SIG-M5 (cell line): Measurements from ENCODE around the gene TRIM67.
"Not testable (repeated sequence)": the region's sequence is repeated elsewhere in the genome, so short reads cannot be mapped to it uniquely, and the experiment has no call there.

Experiments
- DNase-seq: peaks from one replicate; lab custom pipeline; 2025; lab: John Stamatoyannopoulos, UW

TRIM67 gene

DNA sequence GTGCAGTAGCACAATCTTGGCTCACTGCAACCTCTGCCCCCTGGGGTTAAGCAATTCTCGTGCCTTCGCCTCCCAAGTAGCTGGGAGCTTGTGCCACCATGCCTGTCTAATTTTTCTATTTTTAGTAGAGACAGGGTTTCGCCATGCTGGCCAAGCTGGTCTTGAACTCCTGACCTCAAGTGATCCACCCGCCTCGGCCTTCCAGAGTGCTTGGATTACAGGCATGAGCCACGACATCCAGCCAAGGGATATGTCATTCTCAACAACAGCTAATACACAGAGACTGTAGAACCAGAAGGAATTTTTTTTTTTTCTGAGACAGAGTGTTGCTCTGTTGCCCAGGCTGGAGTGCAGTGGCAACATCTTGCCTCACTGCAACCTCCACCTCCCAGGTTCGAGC is 3.7 kb upstream of the TRIM67 start:
- DNase-seq, result not testable (repeated sequence)

DNA sequence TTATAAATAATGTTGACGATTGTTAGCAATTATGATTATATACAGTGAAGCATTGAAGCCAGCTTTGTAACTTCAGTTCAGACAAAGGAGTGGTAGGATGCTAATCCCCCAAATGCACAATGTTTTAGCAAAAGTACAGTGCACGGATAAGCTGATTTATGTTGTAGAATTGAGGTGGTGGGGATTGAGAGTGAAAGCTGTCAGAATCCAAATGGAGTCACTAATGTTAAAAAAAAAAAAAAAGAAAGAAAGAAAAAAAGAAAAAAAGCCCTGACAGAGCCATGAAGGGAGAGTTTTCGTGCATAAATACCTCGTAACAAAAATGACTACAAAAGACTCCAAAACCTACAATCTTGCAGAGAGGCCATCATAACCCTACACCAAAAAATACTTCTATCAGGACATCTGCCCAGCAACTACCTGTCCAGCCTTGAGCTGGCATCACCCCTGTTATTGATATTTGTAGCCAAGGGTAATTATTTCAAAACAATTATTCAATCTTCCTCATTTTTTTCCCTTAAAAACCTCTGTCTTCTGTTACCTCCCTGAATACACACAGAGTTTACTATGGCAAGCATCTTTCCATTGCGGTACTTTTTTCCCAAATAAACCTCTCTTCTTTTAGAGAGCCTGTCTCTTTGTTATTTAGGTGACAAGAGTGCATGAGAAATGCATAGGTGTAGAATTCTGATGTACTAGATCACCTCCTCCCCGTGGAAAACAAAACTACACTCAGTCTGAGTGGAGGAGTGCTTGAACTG is 2.5 kb upstream of the TRIM67 start:
- no peak for DNase-seq

DNA sequence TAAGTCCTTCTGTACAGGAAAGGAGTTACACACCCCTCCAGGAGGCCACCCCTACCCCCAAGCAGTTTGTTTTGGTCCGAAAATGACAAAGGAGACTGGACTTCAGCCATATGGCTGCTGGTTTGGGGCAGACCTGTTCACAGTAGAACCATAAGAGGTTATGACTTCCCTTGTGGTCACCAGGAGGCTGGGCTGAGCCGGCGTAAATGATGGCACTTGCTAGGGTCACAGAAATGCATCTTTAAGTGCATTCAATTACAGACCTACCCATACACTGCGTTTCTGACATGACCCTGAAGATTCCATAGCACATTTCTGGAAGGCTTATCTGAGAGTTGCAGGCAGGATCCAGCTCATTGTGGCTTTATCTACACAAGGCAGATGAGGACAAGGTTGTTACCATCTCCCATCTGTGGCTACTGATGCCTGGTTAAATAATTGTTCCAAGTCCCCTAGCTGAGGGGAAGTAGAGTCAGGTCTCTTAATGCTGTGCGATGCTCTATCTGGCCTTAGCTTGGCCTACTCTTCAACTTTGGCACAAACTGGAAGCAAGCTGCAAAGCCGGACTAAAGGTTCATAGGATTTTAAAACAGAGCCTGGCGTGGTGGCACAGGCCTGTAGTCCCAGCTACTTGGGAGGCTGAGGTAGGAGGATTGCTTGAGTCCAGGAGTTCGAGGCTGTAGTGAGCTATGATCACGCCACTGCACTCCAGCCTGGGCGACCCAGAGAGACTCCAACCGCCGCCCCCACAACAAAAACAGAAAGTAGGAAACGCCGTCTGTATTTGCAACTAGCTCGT is 1.7 kb upstream of the TRIM67 start:
- no peak for DNase-seq

DNA sequence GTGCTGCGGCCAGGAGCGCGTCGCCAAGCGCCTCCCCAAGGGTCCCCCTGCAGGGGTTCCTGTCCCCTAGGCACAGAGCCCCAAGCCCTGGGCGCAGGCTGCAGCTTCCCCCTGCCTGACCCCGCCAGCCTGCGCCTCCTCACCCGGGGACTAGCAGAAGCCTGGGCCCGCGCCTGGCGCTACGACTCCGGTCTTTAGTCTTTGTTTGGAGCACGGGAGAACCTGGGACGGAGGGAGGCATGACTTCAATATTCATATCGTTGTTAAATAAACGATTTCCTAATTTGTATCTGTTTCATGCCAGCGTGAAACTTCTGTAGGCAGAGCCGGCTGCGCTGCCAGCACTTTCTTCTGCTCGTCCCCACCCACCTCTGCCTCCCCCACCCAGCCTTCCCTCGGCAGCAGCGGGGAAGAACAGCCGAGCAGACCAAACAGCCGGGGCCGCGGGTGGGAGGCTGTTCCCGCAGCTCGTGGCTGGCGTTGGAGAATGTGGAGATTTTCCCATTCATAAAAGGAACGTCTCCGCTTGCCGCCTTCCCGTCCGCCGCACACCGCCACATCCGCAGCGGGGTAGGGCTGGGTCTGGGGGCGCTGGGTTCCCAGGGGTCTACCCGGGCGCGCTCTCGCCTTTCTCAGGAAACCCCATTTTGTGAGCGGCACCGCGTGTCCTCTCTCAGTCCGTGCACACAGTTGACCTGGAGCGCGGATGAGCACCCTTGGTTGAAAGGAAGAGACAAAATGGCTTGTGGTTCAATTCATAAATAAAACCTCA is 777 bp upstream of the TRIM67 start:
- DNase-seq, result no peak

DNA sequence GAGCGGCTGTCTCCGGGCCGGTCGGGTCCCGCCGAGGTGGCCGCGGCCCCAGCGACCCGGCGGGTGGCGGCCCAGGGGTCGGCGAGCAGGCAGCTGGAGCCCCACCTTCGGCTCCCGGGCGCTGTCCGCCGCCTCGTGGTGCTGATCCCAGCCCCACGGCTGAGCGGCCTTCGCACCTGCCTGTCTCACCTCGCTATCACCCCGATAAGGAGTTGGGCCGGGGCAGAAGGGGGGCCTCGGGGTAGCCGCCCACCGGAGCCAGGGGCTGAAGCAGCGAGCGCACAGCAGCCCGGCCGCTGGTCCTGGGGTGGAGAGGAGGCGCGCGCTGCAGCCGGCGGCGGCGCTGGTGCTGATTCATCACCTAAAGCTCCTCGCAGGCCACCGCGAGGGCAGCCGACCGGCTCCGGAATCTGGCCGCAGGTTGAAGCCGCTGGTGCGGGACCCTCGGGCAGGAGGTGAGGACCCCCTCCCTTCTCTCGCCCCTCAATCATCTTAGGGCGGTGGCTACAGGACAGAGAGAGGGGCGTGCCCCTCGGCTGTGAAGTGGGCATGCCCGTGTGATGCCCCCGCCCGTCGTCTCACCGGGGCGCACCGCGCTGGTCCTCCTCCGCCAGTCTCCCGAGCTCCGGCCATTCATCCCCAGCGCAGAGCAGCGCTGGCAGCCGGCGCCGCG is 575 bp downstream of the TRIM67 start:
- no peak for DNase-seq

DNA sequence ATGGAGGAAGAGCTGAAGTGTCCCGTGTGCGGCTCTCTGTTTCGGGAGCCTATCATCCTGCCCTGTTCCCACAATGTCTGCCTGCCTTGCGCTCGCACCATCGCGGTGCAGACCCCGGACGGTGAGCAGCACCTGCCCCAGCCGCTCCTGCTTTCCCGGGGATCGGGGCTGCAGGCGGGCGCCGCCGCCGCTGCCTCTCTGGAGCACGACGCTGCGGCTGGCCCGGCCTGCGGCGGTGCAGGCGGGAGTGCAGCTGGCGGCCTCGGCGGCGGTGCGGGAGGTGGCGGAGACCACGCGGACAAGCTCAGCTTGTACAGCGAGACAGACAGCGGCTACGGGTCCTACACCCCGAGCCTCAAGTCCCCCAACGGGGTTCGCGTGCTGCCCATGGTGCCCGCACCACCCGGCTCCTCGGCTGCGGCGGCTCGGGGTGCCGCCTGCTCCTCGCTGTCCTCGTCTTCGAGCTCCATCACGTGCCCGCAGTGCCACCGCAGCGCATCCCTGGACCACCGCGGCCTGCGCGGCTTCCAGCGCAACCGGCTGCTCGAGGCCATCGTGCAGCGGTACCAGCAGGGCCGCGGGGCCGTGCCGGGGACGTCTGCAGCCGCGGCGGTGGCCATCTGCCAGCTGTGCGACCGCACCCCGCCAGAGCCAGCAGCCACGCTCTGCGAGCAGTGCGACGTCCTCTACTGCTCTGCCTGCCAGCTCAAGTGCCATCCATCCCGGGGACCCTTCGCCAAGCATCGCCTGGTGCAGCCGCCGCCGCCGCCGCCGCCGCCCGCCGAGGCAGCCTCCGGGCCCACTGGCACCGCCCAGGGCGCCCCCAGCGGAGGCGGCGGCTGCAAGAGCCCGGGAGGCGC is 1.3 kb downstream of the TRIM67 start:
- no peak for DNase-seq

DNA sequence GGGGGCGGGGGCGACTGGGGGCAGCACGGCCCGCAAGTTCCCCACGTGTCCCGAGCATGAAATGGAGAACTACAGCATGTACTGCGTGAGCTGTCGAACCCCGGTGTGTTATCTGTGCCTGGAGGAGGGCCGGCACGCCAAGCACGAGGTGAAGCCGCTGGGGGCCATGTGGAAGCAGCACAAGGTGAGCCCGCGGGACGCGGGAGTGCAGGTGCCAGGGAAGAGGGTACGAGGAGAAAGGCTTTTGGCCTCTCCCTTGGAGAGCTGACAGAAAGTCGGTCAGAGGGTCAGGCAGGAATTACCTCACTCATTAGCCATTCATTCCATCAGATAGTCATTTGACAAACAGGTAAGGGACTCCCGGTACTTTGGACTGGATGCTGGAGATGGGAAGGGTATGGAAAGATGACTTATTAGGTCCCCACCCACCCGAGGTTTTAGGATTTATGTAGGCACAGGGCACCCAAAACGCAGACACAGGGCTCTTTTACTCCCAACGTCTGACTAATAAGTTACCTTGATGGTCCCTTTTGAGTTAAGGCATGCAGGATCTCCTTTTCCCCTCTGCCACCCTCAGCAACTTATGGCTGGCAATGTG is 2.1 kb downstream of the TRIM67 start:
- DNase-seq, result no peak

DNA sequence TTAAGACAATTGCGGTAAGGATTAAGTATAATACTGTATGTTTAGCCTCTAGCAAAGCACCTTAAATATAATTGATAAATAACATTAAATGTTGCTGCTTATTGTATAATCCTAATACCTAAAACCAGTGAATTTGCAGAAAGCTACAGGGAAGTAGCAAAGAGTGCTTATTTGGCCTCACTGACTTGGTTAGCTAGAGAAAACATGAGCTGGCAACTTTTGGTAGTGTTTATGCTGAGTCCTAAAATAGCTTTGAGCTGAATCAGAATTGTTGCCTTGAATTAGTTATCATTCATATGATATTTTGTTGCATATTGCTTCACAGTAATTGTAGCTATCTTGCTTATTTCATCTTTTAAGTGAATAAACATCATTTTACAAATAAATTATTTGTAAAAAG is 3.5 kb downstream of the TRIM67 start:
- no peak for DNase-seq

DNA sequence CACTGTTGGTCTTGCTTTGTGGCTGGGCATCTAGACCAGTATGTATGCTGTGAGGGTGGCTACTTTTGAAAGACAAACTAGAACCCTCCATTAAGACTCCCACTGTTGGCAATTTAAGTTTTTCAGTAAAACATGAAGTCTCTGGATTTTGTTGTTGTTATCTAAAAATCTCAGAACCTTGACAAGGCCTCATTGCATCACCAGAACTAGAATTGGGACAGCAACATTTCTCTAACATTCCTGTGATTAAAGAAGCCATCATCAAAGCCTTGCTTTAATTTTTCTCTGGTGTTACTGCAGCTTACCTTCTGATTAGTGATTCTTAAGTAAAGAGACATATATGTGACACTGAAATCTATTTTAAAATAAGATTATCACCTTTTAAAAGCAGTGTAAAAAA is 4.5 kb downstream of the TRIM67 start:
- no peak for DNase-seq

DNA sequence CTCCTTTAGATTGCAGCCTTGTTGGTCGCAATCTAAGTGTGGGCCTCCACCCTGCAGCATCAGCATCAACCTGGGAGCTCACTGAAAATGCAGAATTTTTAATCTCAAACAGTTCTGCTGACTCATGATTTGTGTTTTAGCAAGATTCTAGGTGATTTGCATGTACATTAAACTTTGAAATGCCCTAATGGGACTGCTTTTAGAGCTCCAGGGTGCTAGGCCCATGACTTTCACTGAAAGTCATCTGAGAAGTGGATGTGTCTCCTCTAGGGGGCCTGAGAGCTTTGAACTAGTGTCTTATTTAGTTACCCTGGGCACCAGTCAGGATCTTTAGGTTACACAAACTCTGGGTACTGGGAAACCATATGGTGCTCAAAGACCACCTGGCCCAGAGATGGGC is 9.0 kb downstream of the TRIM67 start:
- no peak for DNase-seq

DNA sequence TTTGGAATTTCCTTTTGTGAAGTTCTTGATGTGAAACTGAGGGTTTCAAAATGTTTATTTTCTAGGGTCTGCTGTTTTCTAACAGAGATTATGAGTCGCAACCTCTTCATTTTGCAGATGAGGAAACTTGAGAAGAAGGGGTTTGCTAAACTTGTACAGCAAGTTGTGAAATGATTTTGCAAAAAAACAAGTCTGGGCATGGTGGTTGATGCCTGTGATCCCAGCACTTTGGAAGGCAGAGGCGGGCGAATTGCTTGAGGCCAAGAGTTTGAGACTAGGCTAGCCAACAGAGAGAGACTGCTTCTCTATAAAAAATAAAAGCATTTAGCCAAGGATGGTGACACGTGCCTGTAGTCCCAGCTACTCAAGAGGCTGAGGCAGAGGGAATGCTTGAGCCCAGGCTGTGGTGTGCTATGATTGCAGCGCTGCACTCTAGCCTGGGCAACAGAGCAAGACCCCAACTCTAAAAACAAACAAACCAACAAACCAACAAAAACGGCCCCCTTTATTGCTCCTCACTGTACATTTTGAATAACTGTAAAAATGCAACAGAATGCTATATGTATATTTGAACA is 9.9 kb downstream of the TRIM67 start:
- no peak for DNase-seq

DNA sequence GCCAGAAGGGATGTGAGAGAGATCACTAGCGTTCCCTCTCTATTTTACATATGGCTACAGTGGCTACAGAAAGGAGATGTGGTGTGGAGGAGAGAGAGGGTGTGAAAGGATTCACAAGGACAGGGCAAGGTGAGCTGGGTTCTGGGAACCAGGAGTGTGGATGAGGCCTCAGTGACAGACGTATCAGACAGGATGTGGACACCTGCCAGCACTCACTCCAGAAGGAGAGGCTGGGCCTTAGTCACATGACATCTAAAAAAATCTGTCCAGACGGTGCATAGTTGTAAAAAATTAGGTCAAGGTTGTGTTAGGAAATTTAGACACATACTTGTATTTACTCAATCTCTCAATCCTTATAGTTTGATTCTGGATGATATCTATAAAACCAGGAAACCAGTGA is 10.6 kb downstream of the TRIM67 start:
- DNase-seq, result no peak

DNA sequence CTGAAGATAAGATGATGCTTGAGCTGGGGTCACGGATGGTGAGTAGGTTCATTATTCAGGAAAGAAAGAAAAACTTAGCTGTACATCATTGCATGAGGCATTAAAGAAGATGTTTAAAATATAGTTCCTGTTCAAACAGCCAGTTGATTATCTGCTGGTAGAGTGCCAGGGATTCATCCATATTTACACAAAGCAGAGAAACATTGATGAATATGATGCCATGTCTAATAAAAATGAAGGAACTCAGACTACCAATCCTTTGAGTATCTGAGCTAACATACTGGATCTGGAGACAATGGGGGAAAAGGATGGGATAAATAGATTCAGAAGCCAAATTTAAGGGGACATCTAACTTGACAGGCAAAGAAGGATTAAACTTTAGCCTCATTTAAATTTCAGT is 14.6 kb downstream of the TRIM67 start:
- no peak for DNase-seq

DNA sequence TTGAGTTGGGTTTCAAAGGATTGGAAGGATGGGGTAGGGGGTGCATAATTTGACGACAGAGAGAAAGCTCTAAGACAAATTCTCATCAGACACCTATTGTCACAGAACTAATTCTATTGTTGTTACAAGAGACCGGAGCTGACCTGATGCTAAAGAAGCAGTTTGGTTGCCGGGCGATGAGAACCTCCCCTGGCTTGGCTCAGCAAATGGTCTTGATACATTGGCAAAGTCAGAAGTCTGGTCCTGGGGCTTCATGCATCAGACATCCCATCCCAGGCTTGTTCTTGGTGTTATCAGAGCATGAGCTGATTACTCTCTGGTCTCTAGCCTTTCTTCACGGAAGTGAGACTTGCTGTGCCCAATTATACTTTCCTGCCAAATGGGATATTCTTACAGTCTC is 15.4 kb downstream of the TRIM67 start:
- DNase-seq, result no peak

DNA sequence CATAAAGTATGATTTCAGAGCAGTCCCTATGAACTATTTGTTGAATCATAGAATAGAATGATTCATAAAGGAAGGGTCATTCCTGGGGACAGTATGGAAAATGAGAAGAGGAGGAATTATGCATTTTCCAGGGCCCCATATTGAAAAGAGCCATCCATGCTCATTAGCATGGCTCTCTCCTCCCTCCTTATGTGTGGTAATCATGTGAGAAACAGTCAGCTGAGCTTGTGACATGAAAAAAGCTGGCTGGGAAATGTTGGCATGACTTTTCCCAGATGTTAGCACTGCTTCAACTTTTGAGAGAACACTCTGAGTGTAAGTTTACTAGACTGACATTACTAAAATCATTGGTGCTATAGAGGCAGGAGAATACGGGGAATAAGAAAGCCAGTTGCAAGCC is 16.1 kb downstream of the TRIM67 start:
- no peak for DNase-seq

DNA sequence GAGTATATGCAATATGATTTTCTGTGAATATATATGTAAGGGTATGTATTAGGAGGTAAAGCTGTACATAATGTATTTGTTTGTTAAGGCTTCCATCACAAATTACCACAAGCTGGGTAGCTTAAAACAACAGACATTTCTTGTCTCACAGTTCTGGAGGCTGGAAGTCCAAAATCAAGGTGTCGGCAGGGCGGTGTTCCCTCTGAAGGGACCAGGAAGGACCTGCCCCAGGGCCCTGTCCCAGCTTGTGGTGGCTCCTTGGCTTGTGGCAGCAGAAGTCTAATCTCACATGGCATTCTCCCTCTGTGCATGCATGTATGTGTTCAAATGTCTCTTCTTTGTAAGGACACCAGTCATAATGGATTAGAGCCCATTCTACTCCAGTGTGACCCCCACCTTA is 17.1 kb downstream of the TRIM67 start:
- no peak for DNase-seq

DNA sequence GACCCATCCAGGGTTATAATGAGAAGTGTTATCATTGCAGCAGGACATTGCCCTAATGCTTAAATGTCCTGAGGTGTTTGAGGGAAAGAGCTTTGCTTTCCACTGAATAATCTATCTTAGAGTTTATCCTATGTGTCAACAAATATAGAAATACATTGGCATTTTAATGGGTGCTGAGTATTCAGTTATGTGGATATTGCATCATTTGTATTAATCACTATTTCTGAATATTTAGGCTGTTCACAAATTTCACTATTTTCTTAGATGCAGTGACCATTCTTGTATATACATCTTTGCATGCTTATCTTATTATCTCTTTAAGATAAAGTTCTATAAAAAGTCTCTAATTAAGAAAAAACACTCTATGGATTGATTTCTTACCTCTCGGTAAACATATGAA is 18.2 kb downstream of the TRIM67 start:
- no peak for DNase-seq

DNA sequence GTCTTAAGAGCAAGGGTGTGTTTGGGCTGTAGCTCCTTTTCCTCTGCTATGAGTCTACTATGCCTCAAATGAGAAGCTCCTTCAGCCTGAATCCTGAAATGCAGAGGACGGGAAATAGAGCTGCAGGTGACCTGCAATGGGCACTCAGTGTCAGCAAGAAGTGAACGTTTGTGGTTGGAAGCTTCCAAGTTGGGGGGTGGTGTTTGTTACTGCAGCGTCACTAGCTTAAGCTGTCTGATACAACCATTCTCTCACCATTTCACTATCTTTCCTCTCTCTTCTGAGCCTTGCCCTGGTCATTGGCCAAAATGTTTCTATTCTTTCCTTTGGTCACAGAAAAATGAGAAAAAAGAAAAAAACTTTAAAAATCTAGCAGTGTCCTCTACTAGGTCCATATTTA is 19.4 kb downstream of the TRIM67 start:
- no peak for DNase-seq

DNA sequence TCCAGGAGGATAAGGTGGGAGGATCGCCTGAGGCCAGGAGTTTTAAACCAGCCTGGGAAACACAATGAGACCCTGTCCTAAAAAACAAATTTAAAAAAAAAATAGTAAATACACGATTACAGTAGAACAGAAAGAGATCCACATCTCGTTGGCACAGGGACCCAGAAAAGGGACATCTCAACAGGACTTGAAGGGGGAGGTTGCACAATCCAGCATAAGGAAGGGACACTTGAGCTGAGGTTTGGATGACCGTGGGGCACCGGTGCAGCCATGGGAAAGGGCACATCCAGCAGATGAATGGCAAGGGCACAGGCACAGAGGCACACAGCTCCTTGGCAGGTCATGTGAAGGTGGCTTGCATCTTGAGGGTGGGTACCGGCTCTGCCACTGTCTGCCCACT is 20.5 kb downstream of the TRIM67 start:
- DNase-seq, result no peak
